DND-41 (cell line): ENCODE results near the gene ADAM10.

ENCODE experiments used
- CTCF ChIP-seq: IDR thresholded peaks from 2 replicates; pipeline ENCODE4 v1.5.1; 2012; ENCODE audit warnings: borderline replicate concordance, low read length, moderate library complexity, mild to moderate bottlenecking; ENCODE audit not compliant: poor library complexity, severe bottlenecking; ENCODE audit errors: extremely low read depth
- EZH2 ChIP-seq: IDR thresholded peaks from 3 replicates; pipeline ENCODE4 v1.6.1; 2012; ENCODE audit warnings: borderline replicate concordance, low read depth, mild to moderate bottlenecking, moderate library complexity, low read length, inconsistent platforms; ENCODE audit not compliant: severe bottlenecking

- TF ChIP-seq CTCF, result no peak
- TF ChIP-seq EZH2, result no peak
These were observed 163.6 kb downstream of the ADAM10 start for GRCh38 chr15:58585693-58586443.
